Kidney (tissue), 14 donors: ENCODE results near the gene CYTH1. TPM values are rescaled to one million over a fixed set of nuclear protein-coding genes. Genes with fewer than 3 reads are reported as not detected.

Source experiments
- DNase-seq, 5 donors: peaks; one replicate each; pipeline ENCODE4 v3.0.0-alpha.2; 2013 to 2020
- FAIRE-seq: peaks from 2 replicates; lab custom pipeline; 2012; peaks lifted over from hg19 to GRCh38; lab: Jason Lieb, UNC
- H3K27ac ChIP-seq, 2 donors: one replicate each; pipeline ENCODE4 v1.7.0; 2013; ENCODE audit warnings: low read depth in 2 of 2, low read length in 2 of 2, inconsistent platforms in 1 of 2
- H3K27me3 ChIP-seq: one replicate; pipeline ENCODE4 v1.7.1; 2013; ENCODE audit warnings: low read length, inconsistent platforms; ENCODE audit not compliant: control insufficient read depth, insufficient read depth
- H3K36me3 ChIP-seq, 3 donors: one replicate each; pipeline versions ENCODE4 v1.7.0 to v1.7.1; 2013; ENCODE audit warnings: low read length in 3 of 3, control low read depth in 1 of 3, inconsistent platforms in 1 of 3; ENCODE audit not compliant: insufficient read depth in 3 of 3, control insufficient read depth in 2 of 3
- H3K4me1 ChIP-seq, 3 donors: one replicate each; pipeline versions ENCODE4 v1.7.0 to v1.7.1; 2013; ENCODE audit warnings: low read length in 3 of 3, inconsistent platforms in 1 of 3, low read depth in 1 of 3; ENCODE audit not compliant: control insufficient read depth in 2 of 3, insufficient read depth in 2 of 3
- H3K4me3 ChIP-seq, 3 donors: one replicate each; pipeline versions ENCODE4 v1.7.0 to v1.8.1; 2013; ENCODE audit warnings: low read length in 3 of 3, control low read depth in 1 of 3, inconsistent platforms in 1 of 3
- H3K9ac ChIP-seq, 3 donors: one replicate each; pipeline versions ENCODE4 v1.7.0 to v1.7.1; 2013; ENCODE audit warnings: low read length in 3 of 3, control low read depth in 1 of 3, inconsistent platforms in 1 of 3
- H3K9me3 ChIP-seq, 3 donors: one replicate each; pipeline versions ENCODE4 v1.7.0 to v1.7.1; 2013; ENCODE audit warnings: low read length in 3 of 3, control low read depth in 1 of 3, inconsistent platforms in 1 of 3; ENCODE audit not compliant: control insufficient read depth in 2 of 3, insufficient read depth in 1 of 3
- intact Hi-C: fragments of 100-400 bp; cut with DNase I; formaldehyde crosslinking; loops from one replicate; pipeline ENCODE4 v1.11.1; 2022
- polyA plus RNA-seq: library from polyadenylated mRNA; stranded (reverse); fragments of 350-450 nt; fragmentation: Illumina TruSeq; extraction: RNeasy Lipid Tissue Mini Kit (QIAGEN cat#74804); gene quantifications from one replicate; pipeline ENCODE4 v1.2.3, GENCODE V29; 2014; ENCODE audit warnings: low read depth, low replicate concordance; ENCODE audit not compliant: insufficient read depth
- total RNA-seq: library from RNA; stranded (reverse); fragmentation: NEBNext Ultra II Directional; extraction: Animal tissue kit (Norgen Biotek cat#: 25700); gene quantifications from one replicate; pipeline ENCODE4 v1.2.1, GENCODE V29; 2021
- TF ChIP-seq, protein P1 (sequence below): IDR thresholded peaks from 3 replicates; pipeline ENCODE4 v1.5.1; 2012; ENCODE audit warnings: mild to moderate bottlenecking, moderate library complexity, borderline replicate concordance; ENCODE audit not compliant: insufficient read depth; ENCODE audit errors: extremely low read depth
- donor health status: control.
- donor health status: control.
- donor health status: control.
- donor health status: control.
- donor health status: control.
- donor health status: DM: yes; HTN: yes; CAD: no.
- donor health status: Normal renal cell carcinoma (clear cell type).

The CYTH1 gene
- total and polyA plus RNA-seq, 2 donors from 2014 or later = 25.3 to 59.7 TPM

DNA sequence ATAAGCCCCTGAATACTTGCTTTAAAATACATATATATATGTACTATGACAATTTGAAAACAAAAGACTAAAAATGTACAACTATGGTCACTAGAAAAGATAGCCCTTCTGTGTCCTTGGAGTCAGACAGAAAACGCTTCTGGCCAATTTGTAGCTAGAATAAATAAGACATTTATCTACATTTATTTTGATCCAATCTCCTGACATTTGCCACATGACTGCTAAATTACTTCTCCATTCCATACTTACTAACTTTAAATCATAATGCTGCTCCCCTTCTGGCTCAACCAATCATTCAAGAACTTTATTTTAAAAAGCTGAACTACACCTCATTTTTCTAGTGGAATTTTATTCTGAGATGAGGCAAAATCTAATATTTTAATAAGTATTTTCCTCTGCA, 65.8 kb downstream of the CYTH1 start:
- Histone ChIP-seq H3K9ac (no peak overlapping the region), H3K27ac (no peak overlapping the region), H3K9me3 (no peaks in the 10 kb centered on the region), H3K36me3 (no peaks in the 10 kb centered on the region), H3K4me1 (peaks cover 0 to 21% (median 15%) of the 10 kb centered on the region in 3 donors), H3K27me3 (no peaks in the 10 kb centered on the region), H3K4me3 (no peak overlapping the region)
- intact Hi-C loops = no loop called here
- TF ChIP-seq, protein P1, sequence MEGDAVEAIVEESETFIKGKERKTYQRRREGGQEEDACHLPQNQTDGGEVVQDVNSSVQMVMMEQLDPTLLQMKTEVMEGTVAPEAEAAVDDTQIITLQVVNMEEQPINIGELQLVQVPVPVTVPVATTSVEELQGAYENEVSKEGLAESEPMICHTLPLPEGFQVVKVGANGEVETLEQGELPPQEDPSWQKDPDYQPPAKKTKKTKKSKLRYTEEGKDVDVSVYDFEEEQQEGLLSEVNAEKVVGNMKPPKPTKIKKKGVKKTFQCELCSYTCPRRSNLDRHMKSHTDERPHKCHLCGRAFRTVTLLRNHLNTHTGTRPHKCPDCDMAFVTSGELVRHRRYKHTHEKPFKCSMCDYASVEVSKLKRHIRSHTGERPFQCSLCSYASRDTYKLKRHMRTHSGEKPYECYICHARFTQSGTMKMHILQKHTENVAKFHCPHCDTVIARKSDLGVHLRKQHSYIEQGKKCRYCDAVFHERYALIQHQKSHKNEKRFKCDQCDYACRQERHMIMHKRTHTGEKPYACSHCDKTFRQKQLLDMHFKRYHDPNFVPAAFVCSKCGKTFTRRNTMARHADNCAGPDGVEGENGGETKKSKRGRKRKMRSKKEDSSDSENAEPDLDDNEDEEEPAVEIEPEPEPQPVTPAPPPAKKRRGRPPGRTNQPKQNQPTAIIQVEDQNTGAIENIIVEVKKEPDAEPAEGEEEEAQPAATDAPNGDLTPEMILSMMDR = no peak
- no peak for DNase-seq
- no peak for FAIRE-seq

DNA sequence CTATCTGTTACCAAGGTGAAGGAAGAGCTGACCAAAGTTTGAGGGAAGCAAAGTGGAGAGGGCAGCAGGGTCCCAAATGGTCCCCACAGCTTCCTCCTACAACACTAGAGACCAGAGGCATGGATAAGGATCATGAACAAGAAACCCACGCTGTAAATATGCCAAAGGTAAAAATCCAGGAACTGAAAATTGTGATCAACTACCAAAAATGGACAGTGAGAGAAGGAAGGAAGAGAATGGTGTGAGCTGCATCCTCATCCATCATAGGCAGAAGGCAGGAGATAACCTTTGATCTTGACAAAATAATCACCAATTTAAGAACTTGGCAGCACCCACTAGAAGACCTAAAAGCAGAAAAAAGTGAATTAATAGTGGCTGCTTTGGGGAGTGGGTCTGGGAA, 66.2 kb downstream of the CYTH1 start:
- DNase-seq (no peak), FAIRE-seq (no peak)
- TF ChIP-seq, protein P1 = no peak
- no peaks in the 10 kb centered on the region for H3K36me3 ChIP-seq
- H3K9ac ChIP-seq = no peak overlapping the region
- intact Hi-C loops = no loop called here
- no peak overlapping the region for H3K27ac ChIP-seq
- H3K9me3 ChIP-seq = no peaks in the 10 kb centered on the region
- peaks cover 0 to 21% (median 15%) of the 10 kb centered on the region in 3 donors for H3K4me1 ChIP-seq
- no peak overlapping the region for H3K4me3 ChIP-seq
- no peaks in the 10 kb centered on the region for H3K27me3 ChIP-seq

- no peak for FAIRE-seq
- peaks cover 0 to 21% (median 15%) of the 10 kb centered on the region in 3 donors for H3K4me1 ChIP-seq
- H3K27ac ChIP-seq = no peak overlapping the region
Measured at GRCh38 chr17:78715000-78715771, 66.9 kb downstream of the CYTH1 start.

More at GRCh38 chr17:78715000-78715771, 66.9 kb downstream of the CYTH1 start:
- TF ChIP-seq, protein P1 = no peak
- DNase-seq = no peak
- H3K4me3 ChIP-seq = no peak overlapping the region
- intact Hi-C loops = no loop called here
- H3K36me3 ChIP-seq = no peaks in the 10 kb centered on the region
- no peaks in the 10 kb centered on the region for H3K27me3 ChIP-seq
- no peak overlapping the region for H3K9ac ChIP-seq
- H3K9me3 ChIP-seq = no peaks in the 10 kb centered on the region
